ENCODE measurements around the gene ARID5B. TPM values are rescaled to one million over a fixed set of nuclear protein-coding genes. Genes with fewer than 3 reads are reported as not detected.

ARID5B gene
- total RNA-seq, 1 donor, result 162 TPM

DNA sequence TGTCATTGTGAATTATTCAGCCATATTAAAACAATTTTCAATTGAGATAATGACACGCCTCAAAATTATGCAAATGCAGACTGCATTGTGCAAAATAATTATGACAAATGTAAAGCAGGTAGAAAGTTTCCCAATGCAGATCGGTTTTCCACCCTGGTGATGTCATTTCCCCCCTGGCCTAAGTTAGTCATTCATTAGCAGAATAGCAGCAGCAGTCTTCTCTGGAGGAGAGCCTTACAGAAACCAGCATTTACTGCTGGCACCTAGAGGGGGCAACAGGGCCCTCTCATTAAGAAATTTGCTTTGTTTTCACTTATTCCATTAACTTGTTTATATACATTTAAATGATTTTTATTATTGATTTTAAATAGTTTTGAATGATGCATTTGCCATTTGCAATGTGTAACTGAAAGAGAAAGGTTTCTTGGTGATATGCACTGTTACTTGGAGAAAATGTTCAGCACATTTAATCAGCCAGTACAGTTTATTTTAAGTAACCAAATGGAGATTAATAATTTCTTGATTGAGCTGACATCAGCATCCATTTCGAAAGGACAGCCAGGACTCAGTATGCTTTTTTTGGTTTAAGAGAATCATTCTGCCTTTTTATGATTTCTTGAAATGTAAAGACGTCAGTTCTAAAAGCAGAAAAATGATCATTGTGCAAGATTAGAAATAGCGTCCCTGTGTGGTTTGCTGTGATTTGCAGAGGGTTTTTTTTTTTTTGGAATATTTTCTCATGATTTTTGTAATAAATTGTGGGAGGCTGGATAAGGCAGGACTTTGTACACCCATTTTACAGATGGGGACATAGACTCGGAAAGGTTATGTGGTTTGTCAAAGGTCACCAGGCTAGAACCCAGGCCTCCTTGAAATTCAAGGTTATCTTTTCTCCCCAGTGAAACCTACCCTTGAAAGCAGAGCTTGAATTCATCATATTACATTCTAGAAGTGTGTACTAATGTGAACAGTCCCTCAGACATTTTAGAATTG is 3.5 kb downstream of the ARID5B start:
- peak overlapping the region; percentile 92 for H3K4me3 ChIP-seq (ENCODE audit: low read depth, low read length)
- DNase-seq (ENCODE audit: low read depth), result peak; percentile 71
- TF ChIP-seq, protein P1, sequence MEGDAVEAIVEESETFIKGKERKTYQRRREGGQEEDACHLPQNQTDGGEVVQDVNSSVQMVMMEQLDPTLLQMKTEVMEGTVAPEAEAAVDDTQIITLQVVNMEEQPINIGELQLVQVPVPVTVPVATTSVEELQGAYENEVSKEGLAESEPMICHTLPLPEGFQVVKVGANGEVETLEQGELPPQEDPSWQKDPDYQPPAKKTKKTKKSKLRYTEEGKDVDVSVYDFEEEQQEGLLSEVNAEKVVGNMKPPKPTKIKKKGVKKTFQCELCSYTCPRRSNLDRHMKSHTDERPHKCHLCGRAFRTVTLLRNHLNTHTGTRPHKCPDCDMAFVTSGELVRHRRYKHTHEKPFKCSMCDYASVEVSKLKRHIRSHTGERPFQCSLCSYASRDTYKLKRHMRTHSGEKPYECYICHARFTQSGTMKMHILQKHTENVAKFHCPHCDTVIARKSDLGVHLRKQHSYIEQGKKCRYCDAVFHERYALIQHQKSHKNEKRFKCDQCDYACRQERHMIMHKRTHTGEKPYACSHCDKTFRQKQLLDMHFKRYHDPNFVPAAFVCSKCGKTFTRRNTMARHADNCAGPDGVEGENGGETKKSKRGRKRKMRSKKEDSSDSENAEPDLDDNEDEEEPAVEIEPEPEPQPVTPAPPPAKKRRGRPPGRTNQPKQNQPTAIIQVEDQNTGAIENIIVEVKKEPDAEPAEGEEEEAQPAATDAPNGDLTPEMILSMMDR (IDR thresholded peaks at IDR 0.05; ENCODE audit: insufficient read depth, low read depth, low read length), result peak; percentile 29

DNA sequence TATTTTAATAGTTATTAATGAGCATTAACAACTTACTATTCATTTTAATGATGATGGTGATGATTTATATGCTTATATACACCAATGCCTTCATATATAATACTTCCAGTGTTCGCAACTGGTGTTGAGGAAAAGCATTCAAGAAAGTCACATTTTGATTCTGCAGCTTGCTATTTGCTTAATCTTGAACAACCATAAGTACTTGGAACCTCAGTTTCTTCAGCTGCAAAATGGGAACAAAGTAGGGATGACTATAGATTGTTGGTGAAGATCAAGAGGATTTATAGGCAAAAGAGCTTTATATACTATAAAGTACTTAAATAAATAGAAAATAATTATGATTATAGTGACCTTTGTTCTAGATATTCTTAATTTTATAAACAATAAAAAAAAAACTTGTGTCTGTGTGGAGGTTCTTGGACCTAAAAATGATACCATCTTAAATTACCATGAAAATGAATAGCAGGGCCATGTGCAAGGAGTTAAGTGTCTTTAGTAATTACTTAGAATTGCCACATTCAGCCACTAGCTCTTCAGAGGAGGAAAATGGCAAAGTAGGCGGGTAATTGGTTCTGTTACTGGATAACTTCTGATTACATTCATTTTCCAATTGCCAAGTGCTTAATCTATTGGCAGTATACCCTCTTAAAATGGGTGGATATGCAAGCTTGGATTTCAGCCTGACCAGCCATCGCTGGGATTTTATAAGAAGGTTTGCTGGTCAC is 4.5 kb downstream of the ARID5B start:
- no peak overlapping the region for H3K4me3 ChIP-seq (ENCODE audit: low read depth, low read length)
- DNase-seq (ENCODE audit: low read depth), result no peak
- TF ChIP-seq, protein P1 (IDR thresholded peaks at IDR 0.05; ENCODE audit: insufficient read depth, low read depth, low read length), result no peak

DNA sequence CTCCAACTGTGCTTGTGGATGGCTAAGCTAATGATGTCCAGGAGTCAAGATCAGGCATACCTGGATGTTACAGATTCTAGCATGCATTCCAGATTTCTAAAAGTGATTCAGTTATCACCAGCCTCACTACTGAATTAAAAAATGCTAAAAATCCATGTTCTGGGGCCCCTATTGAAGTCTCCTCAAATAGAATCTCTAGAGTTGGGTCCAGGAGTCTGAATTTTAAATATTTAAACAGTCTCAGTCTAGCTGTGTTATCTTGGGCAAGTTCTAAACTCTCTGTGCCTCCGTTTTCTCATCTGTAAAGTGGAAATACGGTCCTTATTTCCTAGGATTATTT is 5.0 kb downstream of the ARID5B start:
- no peak overlapping the region for H3K4me3 ChIP-seq (ENCODE audit: low read depth, low read length)
- no peak for DNase-seq (ENCODE audit: low read depth)
- TF ChIP-seq, protein P1 (IDR thresholded peaks at IDR 0.05; ENCODE audit: insufficient read depth, low read depth, low read length), result no peak

DNA sequence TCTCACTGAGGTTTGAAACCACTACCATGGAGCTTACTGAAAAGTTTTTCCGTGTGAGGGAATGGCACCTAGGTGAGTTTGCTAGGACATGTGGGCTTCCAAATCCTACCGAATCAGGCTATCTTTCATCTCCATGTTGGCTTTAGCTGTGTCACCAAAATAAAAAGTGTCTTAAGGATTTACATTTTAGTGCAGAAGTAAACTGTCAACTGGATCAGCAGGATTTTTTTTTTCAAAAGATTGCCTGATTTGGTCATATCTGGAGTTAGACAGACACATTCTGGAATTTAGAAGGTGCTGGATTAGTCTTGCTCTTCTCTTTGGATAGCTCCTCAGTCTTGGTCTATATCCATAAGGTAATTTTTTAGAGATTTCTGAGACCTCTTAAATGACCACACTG is 5.5 kb downstream of the ARID5B start:
- TF ChIP-seq, protein P1 (IDR thresholded peaks at IDR 0.05; ENCODE audit: insufficient read depth, low read depth, low read length), result no peak

DNA sequence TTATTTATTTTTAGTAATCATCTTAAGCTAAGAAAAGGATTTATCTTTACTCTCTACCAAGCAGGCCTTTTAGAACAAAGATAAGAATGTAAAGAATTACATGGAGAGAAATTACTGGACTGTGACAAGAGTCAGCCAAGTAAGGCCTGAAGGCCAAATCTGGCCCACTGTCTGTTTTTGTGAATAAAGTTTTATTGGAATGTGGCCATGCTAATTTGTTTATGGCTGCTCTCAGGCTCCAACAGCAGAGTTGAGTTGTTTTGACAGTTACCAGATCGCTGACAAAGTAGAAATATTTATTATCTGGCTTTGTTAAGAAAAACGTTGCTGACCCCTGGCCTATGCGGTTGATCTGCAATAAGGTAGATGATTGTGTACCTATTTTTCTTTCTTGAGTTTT is 6.1 kb downstream of the ARID5B start:
- H3K4me3 ChIP-seq (ENCODE audit: low read depth, low read length), result no peak overlapping the region

More for the DNA sequence above, 5.5 kb downstream of the ARID5B start:
- DNase-seq (ENCODE audit: low read depth), result no peak
- no peak overlapping the region for H3K4me3 ChIP-seq (ENCODE audit: low read depth, low read length)

DNA sequence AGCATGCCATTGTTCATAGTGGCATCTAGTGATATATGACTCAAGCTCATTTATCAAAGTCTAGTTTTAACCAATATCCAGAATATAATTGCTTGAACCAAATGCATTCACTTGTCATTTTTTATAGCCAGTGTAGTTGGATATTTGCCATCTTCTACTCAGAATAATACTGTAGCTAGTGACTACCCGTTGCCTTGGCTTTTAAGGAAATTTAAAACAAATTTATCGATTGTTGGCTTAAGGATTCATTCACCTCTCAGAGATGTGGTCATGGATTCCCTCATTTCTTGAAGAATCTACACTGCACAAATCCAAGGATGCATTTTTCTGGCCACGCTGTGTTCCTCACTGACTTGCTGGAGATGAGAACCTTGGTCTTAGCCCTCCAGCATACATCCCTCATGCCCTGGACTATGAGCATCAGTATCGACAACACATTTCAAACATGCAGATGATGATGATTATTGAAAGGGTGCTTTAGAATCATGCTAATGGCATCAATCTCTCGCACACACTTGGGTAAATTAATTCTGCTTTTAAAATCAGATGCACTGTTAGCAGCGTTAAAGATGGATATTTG is 8.8 kb downstream of the ARID5B start:
- H3K4me3 ChIP-seq (ENCODE audit: low read depth, low read length), result no peak overlapping the region
- no peak for DNase-seq (ENCODE audit: low read depth)
- TF ChIP-seq, protein P1 (IDR thresholded peaks at IDR 0.05; ENCODE audit: insufficient read depth, low read depth, low read length), result no peak

More for the DNA sequence above, 6.1 kb downstream of the ARID5B start:
- TF ChIP-seq, protein P1 (IDR thresholded peaks at IDR 0.05; ENCODE audit: insufficient read depth, low read depth, low read length), result no peak
- DNase-seq (ENCODE audit: low read depth), result no peak

Data from fibroblast of villous mesenchyme (primary cell).